Measurements from ENCODE around the gene NOD1. TPM values are rescaled to one million over a fixed set of nuclear protein-coding genes. Genes with fewer than 3 reads are reported as not detected.

Gene NOD1
- total and polyA plus RNA-seq, 2 of the 8 experiments (the other 6 are each of a cell fraction or from before 2014, with no cell fraction given): 3.8 to 6.5 TPM

- POLR2A ChIA-PET (ENCODE audit: partially characterized antibody): no interaction called here
- Histone ChIP-seq H3K36me3 (ENCODE audit: control insufficient read depth in 2 of 4, insufficient read depth in 4 of 4, low read length in 3 of 4) (no peaks in the 10 kb centered on the region), H2BK12ac (ENCODE audit: low read depth, low read length) (no peak overlapping the region), H3K4me3 (ENCODE audit: extremely low read depth in 1 of 4, insufficient read depth in 2 of 4, low read depth in 3 of 4, low read length in 4 of 4) (no peak overlapping the region), H4K5ac (ENCODE audit: insufficient read length, low read depth, low read length) (no peak overlapping the region), H3K27me3 (replicated peaks in 1 of 4; ENCODE audit: control insufficient read depth in 3 of 4, extremely low read depth in 1 of 4, insufficient read depth in 3 of 4, low read length in 3 of 4) (no peaks in the 10 kb centered on the region), H3K4me2 (ENCODE audit: insufficient read depth in 1 of 2, low read depth in 2 of 2, low read length in 2 of 2) (no peak overlapping the region), H3K79me2 (ENCODE audit: control insufficient read depth in 1 of 2, insufficient read depth in 2 of 2, low read length in 2 of 2) (no peaks in the 10 kb centered on the region), H3K9me3 (ENCODE audit: insufficient read depth in 2 of 2, low read depth in 1 of 2, low read length in 1 of 2) (no peaks in the 10 kb centered on the region), H2BK5ac (ENCODE audit: low read depth, low read length) (no peak overlapping the region), H3K23ac (ENCODE audit: insufficient read length) (no peak overlapping the region), H3K4ac (replicated peaks; ENCODE audit: insufficient read length, low read depth, low read length) (no peak overlapping the region), H3K18ac (ENCODE audit: extremely low read depth, low read length) (no peak overlapping the region), H4K20me1 (replicated peaks in 1 of 2; ENCODE audit: control insufficient read depth in 1 of 2, insufficient read depth in 2 of 2, low read length in 2 of 2) (no peaks in the 10 kb centered on the region), H2AFZ (ENCODE audit: low read length) (no peak overlapping the region), H2BK20ac (ENCODE audit: low read length) (no peak overlapping the region), H3K23me2 (ENCODE audit: low read depth, low read length) (no peaks in the 10 kb centered on the region), H3K9ac (replicated peaks in 1 of 4; ENCODE audit: extremely low read depth in 1 of 4, low read depth in 3 of 4, low read length in 3 of 4) (no peak overlapping the region), H2BK120ac (replicated peaks; ENCODE audit: low read depth, low read length) (no peak overlapping the region), H4K8ac (ENCODE audit: extremely low read depth, insufficient read depth, low read length) (no peak overlapping the region), H3K79me1 (ENCODE audit: low read depth, low read length) (no peaks in the 10 kb centered on the region), H4K91ac (replicated peaks; ENCODE audit: insufficient read length, low read length) (no peak overlapping the region), H2AK5ac (ENCODE audit: low read depth, low read length) (no peak overlapping the region), H2BK15ac (ENCODE audit: low read length) (no peak overlapping the region), H3K4me1 (replicated peaks in 1 of 4; ENCODE audit: control insufficient read depth in 3 of 4, insufficient read depth in 4 of 4, low read length in 3 of 4) (no peaks in the 10 kb centered on the region), H3K14ac (ENCODE audit: insufficient read length) (no peak overlapping the region), H3K56ac (replicated peaks; ENCODE audit: insufficient read length, low read depth, low read length) (no peak overlapping the region), H3K27ac (ENCODE audit: low read depth, low read length) (no peak overlapping the region)
- no peak for DNase-seq (ENCODE audit: low read depth in 1 of 2, low spot score in 2 of 2)
- WGBS, 2 experiments (ENCODE audit: extremely low coverage in 1 of 2, insufficient coverage in 1 of 2, insufficient read length in 1 of 2, insufficient replicate concordance in 2 of 2, low coverage in 1 of 2, low lambda C conversion rate in 2 of 2, missing lambda C conversion rate in 1 of 2): 93% methylated on average over 3 of the region's 3 CpGs; no CpG with 5 or more reads in 1 of the 2 experiments
- no peak for TF ChIP-seq POLR2A (IDR thresholded peaks at IDR 0.05; ENCODE audit: control extremely low read depth in 1 of 2, low read depth in 2 of 2, low read length in 2 of 2)
- CTCF ChIA-PET (ENCODE audit: partially characterized antibody): interaction anchor here (0.9 kb wide), 1 partner anchor 50 kb away, joined by 3 read pairs; no protein-coding TSS in a partner anchor
- FAIRE-seq: no peak
Measured at GRCh38 chr7:30514177-30514576, 35.6 kb upstream of the NOD1 start.

All from H1 (cell line).